NT2/D1 (cell line): Measurements from ENCODE around the gene IL13RA2.

ENCODE experiments used
- DNase-seq: peaks from one replicate; pipeline ENCODE4 v3.0.0-alpha.2; 2011; ENCODE audit warnings: low read depth, low spot score
- H3K27me3 ChIP-seq: 2 replicates; pipeline ENCODE4 v1.6.0; 2011; ENCODE audit warnings: mild to moderate bottlenecking; ENCODE audit not compliant: insufficient read length, insufficient read depth
- H3K36me3 ChIP-seq: 2 replicates; pipeline ENCODE4 v1.6.1; 2011; ENCODE audit warnings: mild to moderate bottlenecking, low read length, mixed read lengths; ENCODE audit not compliant: insufficient read depth, insufficient read length
- H3K4me1 ChIP-seq: 2 replicates; pipeline ENCODE4 v1.5.1; 2011; ENCODE audit not compliant: insufficient read depth, insufficient read length
- H3K4me3 ChIP-seq: 2 replicates; pipeline ENCODE4 v1.5.1; 2011; ENCODE audit warnings: low read depth; ENCODE audit not compliant: insufficient read length
- H3K9ac ChIP-seq: 2 replicates; pipeline ENCODE4 v1.6.0; 2011; ENCODE audit warnings: low read depth; ENCODE audit not compliant: insufficient read length
- H3K9me3 ChIP-seq: 2 replicates; pipeline ENCODE4 v1.5.1; 2011; ENCODE audit warnings: mild to moderate bottlenecking, low read length; ENCODE audit not compliant: insufficient read depth
- SUZ12 ChIP-seq: IDR thresholded peaks from 2 replicates; pipeline ENCODE4 v1.6.1; 2011; ENCODE audit not compliant: insufficient read length, insufficient read depth; ENCODE audit errors: extremely low read depth
- YY1 ChIP-seq: IDR thresholded peaks from 2 replicates; pipeline ENCODE4 v1.6.1; 2011; ENCODE audit not compliant: insufficient read length, insufficient read depth
- ZNF274 ChIP-seq: IDR thresholded peaks from 2 replicates; pipeline ENCODE4 v1.6.1; 2011; ENCODE audit warnings: mild to moderate bottlenecking, low read depth, low read length

IL13RA2 gene

DNA sequence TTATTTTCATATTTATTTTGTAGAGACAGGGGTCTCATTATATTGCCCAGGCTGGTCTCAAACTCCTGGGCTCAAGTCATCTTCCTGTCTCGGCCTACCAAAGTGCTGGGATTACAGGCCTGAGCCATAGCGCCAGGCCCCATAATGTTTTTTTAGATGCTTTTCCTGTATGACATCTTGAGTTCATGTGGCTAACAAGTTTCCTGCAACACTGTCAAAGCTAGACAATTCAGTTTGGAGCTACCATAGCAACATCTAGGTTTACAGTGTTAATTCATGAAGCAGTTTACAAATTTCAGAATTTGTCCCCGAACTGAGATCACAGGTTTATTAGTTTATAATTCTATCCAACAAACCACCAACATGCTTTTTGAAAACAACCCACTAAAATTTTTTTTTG lies 6.4 kb upstream of the IL13RA2 start:
- Histone ChIP-seq H3K4me3 (no peak overlapping the region), H3K4me1 (no peaks in the 10 kb centered on the region), H3K36me3 (no peaks in the 10 kb centered on the region), H3K9ac (no peak overlapping the region), H3K9me3 (no peaks in the 10 kb centered on the region), H3K27me3 (no peaks in the 10 kb centered on the region)
- no peak for TF ChIP-seq ZNF274
- no peak for TF ChIP-seq SUZ12
- TF ChIP-seq YY1, result no peak
- DNase-seq, result no peak

DNA sequence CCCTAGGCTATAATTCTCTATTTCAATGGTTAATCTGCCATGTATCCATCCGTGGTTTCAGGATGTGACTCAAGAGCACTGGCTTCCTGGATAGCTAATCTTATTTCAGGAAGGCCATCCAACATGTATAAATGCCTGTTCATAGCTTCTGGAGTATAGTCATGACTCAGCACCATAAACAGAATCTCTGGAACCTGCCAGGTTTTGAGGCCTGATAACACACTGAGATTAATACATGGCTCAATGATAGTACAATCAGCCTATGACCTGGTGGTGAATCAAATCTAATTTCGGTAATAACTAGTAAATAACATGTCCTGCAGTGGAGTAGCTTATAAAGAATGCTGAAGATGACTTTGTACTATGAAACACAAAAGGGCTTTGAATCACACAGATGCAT lies 5.7 kb upstream of the IL13RA2 start:
- no peak for DNase-seq
- Histone ChIP-seq H3K27me3 (no peaks in the 10 kb centered on the region), H3K4me3 (no peak overlapping the region), H3K36me3 (no peaks in the 10 kb centered on the region), H3K9ac (no peak overlapping the region), H3K4me1 (no peaks in the 10 kb centered on the region), H3K9me3 (no peaks in the 10 kb centered on the region)
- no peak for TF ChIP-seq ZNF274
- TF ChIP-seq SUZ12, result no peak
- no peak for TF ChIP-seq YY1

DNA sequence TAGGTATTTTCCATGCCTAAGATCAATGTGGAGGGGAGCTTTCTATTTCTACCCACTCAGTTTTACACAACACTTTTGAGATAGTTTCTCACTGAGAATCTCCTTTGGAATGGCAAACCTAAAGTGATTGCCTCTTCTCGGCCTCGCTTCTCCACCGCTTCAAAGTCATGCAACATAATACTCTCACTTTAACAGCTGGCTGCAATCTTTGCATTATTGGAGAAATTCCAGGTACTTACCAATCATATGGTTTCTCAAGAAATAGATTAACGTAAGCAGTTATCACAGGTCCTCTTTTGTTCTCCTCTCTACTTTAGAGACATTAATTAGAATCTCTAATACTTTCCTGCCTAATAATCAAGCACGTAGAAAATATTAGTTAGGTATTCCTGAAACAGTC lies 3.7 kb upstream of the IL13RA2 start:
- no peaks in the 10 kb centered on the region for H3K36me3 ChIP-seq
- H3K27me3 ChIP-seq, result no peaks in the 10 kb centered on the region

DNA sequence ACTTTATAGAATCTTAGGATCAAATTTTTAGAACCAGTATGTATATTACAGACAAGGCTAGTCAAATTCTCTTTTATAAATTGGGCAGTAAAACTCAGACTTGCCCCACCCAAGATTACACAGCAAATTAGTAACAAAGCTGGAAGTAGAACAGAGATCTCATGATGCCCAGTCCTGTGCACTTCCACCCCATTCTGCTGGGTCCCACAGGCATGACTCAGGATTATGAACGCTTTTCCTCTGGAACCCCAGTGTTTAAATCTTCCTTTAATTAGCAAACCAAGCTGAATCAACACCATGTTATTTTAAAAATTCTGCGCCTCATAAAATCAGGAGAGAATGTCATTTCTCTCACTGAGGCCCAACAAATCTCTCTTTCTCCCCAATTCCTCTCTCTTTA lies 1.5 kb upstream of the IL13RA2 start:
- Histone ChIP-seq H3K4me1 (no peaks in the 10 kb centered on the region), H3K27me3 (no peaks in the 10 kb centered on the region), H3K9me3 (no peaks in the 10 kb centered on the region), H3K9ac (no peak overlapping the region), H3K36me3 (no peaks in the 10 kb centered on the region), H3K4me3 (no peak overlapping the region)
- DNase-seq, result no peak
- TF ChIP-seq YY1, result no peak

More for the DNA sequence above, 3.7 kb upstream of the IL13RA2 start:
- DNase-seq, result no peak
- Histone ChIP-seq H3K9me3 (no peaks in the 10 kb centered on the region), H3K4me1 (no peaks in the 10 kb centered on the region), H3K4me3 (no peak overlapping the region), H3K9ac (no peak overlapping the region)
- TF ChIP-seq SUZ12 (no peak), YY1 (no peak), ZNF274 (no peak)

DNA sequence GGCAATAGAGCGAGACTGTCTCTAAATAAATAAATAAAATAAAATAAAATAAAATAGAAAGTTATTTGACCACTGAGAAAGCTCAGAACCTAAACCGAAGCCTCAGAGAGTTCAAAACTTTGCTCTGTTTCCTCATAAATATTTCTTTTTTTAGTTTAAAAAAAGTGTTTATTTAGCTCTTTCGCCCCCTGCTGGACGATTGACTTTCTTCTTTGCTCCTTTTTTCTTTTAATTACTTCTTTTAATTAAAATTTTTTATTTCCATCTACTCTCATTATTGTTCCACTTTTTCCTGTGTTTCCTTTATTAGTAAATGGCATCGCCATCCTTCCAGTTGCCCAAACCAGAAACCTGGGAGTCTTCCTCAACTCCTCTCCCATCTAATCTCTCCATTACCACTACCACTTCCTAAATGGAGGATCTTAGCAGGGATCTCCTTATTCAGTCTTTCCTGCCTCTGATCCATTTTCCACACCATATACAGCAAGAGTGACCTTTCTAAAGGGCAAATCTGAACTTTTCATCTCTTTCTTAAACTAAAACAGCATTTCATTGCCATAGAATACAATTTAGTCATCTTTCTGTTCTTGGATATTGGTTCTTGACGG lies 728 bp upstream of the IL13RA2 start:
- Histone ChIP-seq H3K27me3 (no peaks in the 10 kb centered on the region), H3K36me3 (no peaks in the 10 kb centered on the region), H3K9me3 (no peaks in the 10 kb centered on the region), H3K4me3 (no peak overlapping the region), H3K9ac (no peak overlapping the region), H3K4me1 (no peaks in the 10 kb centered on the region)
- TF ChIP-seq ZNF274 (no peak), YY1 (no peak), SUZ12 (no peak)
- peak; percentile 5 for DNase-seq

DNA sequence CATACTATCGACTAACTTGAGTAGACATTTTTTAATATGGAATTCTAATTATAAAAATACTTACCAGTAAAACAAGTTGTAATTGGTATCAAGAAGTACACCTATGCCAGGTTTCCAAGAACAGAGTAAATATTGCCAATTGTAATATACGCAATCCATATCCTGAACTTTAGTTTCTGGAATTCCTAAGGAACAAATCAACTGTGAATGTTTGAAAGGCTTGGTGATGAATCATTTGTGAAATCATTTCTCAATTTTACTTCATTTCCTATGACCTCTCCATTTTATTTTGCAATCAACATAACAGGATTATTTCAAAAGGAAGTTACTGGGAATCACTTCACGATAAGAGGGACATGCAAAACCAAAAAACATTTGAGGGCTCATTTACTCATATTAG lies 3.7 kb downstream of the IL13RA2 start:
- Histone ChIP-seq H3K36me3 (no peaks in the 10 kb centered on the region), H3K9me3 (no peaks in the 10 kb centered on the region), H3K4me1 (no peaks in the 10 kb centered on the region), H3K4me3 (no peak overlapping the region), H3K27me3 (no peaks in the 10 kb centered on the region), H3K9ac (no peak overlapping the region)
- TF ChIP-seq SUZ12 (no peak), YY1 (no peak), ZNF274 (no peak)
- no peak for DNase-seq

DNA sequence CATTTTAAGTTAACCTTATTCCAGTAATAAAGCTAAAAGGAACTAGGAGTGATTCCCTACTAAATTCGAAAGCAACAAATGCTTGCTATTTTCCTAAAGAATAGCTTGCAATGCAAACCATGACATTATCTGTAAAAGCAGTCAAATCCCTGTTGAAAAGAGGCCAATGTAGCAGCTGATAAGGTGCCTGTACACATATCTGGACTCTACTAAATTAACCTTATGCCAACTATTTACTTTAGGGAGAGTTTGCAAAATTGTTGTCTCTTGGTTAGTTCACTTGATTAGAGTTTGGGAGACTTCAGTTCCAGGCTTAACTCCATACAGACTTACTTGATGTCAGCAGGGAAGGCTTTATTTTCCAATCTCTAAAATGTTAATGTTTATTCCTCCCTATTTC lies 6.0 kb downstream of the IL13RA2 start:
- Histone ChIP-seq H3K9ac (no peak overlapping the region), H3K4me3 (no peak overlapping the region), H3K4me1 (no peaks in the 10 kb centered on the region), H3K36me3 (no peaks in the 10 kb centered on the region), H3K27me3 (no peaks in the 10 kb centered on the region), H3K9me3 (no peaks in the 10 kb centered on the region)
- TF ChIP-seq YY1 (no peak), SUZ12 (no peak), ZNF274 (no peak)
- DNase-seq, result no peak
